Measurements from ENCODE around the gene CEBPE.

Gene CEBPE

DNA sequence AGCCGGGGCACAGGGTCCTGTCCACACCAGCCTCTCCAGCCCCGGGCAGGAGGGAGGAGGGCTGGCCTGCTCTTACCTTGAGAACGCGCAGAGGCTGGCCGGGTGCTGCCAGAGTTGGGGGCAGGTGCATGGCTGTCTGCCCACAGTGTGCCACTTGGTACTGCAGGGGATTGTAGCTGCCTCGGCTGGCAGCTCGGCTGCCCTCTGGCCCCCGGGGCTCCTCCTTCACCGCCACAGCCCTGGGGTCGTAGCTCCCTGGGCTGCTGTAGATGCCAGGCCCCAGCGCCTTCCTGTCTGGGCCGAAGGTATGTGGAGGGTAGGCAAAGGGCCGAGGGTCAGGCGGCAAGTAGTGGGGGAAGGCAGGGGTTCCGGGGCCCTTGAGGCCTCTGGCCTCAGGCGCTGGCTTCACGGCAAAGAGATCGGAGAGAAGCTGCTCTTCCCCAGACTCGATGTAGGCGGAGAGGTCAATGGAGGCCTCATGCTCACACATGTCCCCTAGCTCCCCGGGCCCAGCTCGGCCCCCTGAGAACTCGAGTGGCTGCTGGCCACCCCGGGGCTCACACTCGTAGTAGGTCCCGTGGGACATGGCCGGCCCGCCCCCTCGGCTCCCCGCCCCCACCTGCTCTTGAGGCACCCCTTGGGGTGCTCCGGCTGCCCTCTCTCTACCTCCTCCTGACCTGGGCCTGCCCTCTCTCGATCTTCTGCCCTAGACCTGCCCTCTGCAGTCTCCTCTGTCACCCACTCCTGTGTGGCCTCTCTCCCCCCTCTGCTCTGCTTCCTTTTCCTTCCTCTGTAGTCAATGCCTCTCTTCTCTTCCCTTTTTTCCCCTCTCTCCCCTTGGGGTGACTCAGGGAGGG lies at the start of gene CEBPE:
Gene CEBPE (minus strand): TSS at position 750 of the 857 bp plus-strand sequence. CDS start 164 bp downstream, at position 586.
- no peak for DNase-seq (ENCODE audit: low spot score)

DNA sequence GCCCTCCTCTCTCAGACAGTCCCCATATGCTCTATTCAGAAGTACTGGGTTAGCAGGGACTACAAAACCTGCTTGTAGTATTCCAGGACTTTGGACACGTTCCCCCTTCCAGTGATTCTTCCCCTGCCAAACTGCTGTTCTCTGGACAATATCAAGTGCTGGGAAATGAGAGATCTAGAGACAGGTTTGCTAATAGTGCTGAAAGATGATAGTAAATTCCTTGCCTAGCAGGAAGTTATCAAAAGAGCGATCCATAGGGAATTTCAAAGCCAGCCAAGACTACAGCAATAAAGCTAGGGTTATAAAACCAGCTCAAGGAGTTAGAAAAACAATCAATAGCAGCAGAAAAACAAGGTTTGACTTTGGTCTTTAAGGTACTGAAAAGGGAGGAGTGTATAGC lies 49.2 kb upstream of the CEBPE start:
- no peak for DNase-seq (ENCODE audit: low spot score)

DNA sequence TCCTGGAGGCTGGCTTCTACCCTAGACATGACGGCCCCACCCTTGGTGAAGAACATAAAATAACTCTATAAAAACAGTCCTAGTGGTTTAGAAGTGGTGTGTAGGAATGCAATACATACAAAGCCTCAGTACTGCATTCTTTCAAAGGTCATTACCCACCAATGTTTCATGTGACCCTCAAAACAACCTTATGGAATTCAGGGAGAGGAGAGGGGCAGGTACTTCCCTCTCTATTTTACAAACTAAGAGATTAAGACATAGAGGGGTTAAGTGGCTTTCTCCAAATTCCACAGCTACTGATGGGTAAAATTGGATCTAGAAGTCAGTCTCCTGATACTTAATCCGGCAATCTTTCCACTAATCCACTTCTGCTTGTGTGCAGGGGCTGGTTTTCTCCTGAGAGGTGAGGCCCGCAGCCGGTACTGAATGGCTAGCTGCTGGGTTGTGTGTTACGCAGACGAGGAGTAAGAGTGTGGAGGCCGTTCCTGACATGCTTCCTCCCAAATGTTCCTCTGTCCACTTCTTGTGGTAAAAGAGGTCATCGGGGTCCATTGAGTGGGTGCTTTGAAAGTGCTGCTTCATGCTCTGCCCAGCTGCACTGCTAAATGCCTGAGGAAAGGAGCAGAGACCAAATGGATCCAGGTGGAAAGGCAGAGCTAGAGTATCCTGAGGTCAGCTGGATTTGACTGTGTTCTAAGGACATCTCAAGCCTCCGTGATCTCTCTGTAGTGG lies 48.2 kb upstream of the CEBPE start:
- no peak for DNase-seq (ENCODE audit: low spot score)

DNA sequence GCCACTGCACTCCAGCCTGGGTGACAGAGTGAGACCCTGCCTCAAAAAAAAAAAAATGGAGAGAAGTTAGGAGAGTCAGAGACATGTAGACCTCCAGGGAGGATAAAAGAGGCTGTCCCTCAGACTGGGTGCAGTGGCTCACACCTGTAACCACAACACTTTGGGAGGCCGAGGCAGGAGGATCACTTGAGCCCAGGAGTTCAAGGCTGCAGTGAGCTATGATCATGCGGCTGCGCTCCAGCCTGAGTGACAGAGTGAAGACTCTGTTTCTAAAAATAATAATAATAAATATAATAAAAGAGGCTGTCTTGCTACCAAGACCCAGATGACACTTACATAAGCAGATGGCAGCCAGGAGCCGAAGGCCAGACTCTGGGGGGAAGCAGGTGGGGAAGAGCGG lies 45.9 kb upstream of the CEBPE start:
- no peak for DNase-seq (ENCODE audit: low spot score)

DNA sequence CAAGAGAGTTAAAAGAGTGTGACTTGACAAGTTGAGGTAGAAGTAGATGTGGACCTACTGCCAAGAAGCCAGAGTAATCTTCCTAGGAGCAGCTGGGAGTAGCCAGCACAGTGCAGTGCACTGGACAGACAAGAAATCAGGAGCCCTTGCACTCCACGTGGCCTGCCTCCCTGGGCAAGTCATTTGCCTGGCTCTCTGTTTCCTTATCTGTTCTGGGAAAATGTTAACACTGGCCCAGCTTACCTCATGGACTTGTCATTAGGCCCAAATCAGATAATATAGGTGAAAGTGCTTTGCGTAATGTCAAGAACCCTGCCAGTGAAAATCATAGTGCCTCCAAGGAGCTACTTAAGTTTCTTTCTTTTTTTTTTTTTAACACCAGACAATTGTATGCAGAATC lies 45.2 kb upstream of the CEBPE start:
- no peak for DNase-seq (ENCODE audit: low spot score)

DNA sequence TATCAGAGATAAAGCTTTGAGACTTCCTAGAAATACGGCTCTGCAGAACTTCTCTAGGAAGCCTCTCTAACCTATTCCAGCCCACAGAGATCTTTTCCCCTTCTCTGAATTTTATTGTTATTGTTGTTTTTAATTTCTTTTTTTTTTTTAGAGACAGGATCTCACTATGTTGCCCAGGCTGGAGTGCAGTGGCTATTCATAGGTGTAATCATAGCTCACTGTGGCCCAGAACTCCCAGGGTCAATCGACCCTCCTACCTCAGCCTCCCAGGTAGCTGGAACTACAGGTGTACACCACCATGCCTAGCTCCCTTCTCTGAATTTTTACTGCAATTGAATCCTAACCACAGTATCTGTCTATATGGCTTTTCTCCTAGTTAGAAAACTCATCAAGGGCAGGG lies 44.8 kb upstream of the CEBPE start:
- DNase-seq (ENCODE audit: low spot score) = no peak

DNA sequence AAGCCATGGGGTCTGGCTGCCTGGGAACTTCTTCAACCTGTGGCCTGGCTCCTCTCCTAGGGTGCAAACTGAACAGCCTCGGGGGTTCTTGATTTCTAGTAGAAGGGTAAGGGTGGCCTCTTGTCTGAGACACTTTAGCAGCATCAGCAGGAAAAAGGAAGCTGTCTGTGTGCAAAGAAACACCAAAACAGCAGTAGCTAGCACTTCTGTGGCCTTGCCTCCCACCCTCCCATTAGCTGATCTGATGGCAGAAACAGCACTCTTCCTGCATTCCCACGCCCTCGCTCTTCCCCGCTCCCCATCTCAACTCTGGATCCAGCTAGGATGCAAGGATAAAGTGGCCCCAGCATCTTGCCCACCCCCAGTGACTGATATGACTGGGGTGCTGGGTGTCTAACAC lies 43.7 kb upstream of the CEBPE start:
- no peak for DNase-seq (ENCODE audit: low spot score)

DNA sequence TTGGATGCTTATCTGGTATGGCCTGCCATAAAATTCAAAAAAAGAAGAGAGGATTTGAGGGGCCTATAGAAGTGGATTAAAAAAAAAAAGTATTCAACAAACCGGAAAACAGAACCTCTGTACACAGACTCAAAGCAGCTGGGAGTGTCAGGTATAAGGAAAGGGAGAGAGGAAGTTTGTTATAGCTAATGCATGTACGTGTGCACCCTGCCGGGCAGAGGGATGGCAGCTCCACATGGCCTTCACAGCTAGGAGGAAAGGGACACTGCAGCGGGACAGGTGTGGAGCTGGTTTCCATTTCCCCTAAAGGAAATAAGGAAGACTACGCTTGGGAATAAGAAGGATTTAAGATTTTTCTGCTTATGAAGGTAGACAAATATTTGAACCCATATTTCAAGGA lies 43.0 kb upstream of the CEBPE start:
- no peak for DNase-seq (ENCODE audit: low spot score)

DNA sequence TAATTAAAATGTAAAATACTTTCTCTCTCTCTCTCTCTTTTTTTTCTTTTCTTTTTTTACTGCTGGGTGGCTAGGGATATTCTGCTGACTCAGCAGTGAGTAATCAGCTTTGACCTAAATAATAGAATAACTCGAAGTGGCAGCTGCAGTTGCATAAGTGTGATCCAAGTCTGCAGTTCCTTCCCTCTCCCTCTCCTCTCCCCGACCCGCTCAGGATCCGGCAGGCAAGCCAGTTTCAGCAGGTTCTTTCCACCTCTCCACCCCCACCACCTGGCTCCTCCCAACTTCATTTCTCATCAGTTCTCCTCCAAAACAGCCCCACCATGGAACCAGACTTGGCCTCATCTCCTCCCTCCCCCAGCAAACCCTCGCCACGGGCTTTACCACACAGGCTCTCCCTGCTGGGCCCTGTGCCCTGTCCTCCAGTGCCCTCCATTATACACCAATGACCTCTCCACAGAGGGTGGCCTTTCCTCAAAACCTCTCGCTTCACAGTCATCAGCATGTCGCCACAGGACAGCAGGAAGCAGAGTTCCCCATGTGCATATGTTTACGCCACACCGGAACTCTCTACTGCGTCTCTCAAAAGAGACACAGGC lies 42.0 kb upstream of the CEBPE start:
- DNase-seq (ENCODE audit: low spot score) = peak; percentile 79

DNA sequence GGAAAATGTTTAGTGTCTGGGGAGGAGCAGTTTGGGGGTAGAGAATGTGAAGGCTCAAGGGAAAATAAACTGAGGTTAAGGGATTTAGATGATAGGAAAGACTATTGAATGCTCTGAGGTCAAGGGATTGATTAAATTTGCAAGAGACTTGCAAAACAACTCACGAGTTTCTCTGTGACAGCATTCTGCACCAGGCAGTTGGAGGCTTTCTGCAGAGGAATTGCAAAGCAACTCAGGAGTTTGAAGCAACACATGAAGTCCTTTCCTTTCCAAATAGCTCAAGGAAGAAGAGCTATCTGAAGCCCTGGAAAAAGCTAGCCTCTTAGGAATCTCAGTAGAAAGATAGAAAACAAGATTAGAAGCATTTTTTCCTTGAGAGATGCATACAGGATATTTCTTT lies 40.5 kb upstream of the CEBPE start:
- no peak for DNase-seq (ENCODE audit: low spot score)

DNA sequence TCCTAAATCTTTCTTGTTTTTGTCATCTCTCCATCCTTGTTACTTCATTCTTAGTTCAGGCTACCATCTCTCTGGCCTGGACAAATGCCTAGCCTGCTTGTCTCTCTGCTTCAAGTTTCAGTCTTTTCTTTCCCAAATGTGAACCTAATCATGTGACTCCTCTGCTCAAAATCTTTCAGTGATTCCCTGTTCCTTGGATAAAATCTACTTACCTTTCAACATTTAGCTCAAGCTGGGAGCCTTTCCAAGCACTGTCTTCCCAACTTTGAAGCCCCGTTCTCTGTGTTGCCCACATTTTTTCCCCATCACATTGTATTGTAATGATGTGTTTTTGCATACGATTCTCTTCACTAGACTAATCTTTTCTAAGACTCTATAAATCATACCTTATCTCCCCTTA lies 39.7 kb upstream of the CEBPE start:
- no peak for DNase-seq (ENCODE audit: low spot score)

DNA sequence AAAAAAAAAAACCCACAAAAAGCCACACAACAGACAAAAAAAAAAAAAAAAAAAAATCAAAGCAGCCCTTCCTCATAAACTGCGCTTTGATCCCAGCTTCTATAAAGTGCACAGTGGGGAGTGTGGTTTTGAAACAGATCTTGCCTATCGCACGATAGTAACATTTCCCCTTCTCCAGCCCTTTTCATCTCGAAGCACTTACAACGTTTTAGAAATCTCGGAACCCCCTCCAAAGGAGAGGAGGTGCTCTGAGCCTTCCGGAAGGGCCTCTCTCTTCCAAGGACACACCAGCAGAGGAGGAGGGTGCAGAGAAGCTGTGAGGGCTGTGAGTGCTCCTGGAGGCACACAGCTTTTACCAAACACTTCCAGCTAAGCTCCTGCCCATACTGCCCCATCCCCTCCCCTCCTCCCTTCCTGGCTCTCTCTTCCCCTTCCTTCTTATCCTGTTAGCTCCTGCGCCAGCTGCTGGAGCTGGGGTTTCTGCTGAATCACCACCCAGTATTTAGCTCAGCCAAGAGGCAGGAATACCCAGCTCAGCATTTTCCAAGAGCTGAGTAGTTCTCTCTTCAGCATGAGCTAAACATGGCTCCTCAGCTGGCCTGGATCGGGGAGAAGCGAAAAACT lies 36.0 kb upstream of the CEBPE start:
- peak; percentile 88 for DNase-seq (ENCODE audit: low spot score)

DNA sequence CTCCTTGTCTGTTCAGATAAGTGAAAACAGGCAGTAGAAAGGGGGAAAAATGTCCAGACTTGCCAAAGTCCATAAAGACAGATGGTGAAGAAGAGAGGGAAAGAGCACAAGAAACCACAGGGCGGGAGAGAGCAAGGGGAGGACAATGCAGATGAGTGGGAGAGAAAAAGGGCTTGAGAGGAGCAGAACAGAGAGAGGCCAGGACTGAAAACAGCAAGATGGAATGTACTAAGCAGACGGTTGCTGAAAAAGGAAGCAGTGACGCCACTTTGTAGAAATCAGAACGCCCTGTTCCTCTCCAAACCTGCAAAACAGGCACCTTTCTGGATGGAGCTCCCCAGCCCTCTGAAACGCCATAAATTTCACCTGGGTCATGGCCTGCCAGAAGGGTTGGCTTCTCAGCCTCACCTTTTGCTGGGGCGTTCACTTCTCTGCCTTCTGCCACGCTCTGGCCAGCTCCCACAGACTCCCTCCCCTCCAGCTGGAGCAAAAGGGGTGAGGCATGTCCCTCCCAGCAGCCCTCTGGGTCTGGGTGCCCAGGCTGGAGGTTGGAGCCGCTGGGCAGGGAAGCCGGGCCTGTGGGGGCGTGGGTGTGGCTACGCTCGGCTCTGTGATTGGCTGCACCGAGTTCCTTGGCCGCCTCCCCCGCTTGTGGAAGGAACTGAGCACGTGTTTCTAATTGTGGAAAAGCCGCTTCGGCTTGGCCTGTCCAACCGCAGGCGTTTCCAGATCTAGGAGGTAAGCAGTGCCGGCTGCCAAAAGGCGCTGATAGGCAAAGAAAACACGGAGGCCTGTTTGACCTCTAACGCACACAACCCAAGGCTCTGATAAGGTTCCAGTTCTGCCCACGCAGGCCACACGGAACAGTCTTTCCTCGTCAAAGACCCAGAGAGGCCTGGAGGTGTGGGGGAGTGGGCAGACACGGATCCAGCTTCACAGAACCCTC lies 35.1 kb upstream of the CEBPE start:
- peak; percentile 93 for DNase-seq (ENCODE audit: low spot score)

DNA sequence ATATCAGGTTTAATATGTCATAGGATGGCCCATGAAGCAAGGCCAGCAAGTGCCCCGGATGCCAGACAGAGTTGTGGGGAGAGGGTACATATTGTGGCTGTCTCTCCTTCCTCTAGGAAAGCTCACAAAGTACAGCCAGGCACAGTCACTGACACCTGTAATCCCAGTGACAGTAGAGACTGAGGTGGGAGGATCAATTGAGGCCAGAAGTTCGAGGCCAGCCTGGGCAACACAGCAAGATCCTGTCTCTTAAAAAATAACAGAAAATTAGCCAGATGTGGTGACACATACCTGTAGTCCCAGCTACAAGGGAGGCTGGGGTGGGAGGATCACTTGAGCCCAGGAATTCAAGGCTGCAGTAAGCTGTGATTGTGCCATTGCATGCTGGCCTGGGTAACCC lies 32.3 kb upstream of the CEBPE start:
- DNase-seq (ENCODE audit: low spot score) = no peak

DNA sequence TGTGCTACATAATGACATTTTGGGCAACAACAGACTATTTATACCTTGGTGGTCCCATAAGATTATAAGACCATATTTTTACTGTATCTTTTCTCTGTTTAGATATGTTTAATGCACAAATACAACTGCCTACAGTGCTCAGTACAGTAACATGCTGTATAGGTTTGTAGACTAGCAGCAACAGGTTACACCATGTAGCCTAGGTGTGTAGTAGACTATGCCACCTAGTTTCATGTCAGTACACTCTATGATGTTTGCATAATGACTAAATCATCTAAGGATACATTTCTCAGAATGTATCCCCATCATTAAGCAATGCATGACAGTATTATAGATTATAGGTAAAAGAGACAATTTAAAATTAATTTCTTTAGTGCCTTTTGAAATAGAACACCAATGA lies 30.7 kb upstream of the CEBPE start:
- no peak for DNase-seq (ENCODE audit: low spot score)

DNA sequence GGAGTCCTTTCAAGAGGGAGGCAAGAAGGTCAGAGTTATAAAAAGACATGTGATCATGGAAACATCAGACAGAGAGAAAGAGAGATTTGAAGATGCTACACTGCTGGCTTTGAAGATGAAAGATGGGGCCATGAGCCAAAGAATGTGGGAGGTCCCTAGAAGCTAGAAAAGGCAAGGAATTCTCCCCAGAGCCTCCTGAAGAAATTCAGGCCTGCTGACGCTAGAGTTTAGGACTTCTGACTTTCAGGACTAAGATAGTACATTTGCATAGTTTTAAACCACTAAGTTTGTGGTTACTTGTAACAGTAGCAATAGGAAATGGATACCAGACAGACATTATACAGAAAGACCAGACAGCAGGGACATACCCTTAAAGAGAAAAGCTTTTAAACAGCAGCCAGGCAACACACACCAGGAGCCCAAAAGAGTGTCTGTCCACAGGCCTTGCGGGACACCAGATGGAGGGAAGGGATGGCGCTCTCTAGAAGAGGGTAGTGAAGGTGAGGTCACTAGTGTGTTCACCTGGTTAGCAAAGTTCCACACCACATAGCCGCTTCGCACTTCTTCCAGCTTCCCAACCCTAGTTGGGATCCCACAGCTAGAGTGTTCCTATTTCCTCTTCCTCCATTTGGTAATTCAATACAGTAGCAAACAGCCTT lies 29.7 kb upstream of the CEBPE start:
- DNase-seq (ENCODE audit: low spot score) = no peak

DNA sequence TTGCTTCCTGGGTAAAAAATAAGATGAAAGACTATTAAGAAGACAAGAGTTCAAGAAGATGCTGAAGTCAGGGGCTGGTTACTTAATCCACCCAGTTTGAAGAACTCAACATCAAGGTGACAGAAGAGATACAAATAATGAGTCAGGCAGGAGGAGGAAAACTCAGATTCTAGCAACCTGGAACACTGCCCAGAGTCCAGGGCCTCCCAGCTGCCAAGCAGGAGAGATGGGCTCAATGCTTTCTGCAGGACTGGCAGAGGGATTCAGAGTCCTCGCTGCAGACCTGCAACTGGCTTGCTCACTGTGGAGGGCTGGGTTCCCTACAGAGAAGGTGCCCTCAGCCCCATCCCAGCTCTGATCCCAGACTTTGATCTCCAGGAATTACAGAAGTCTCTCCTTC lies 28.6 kb upstream of the CEBPE start:
- no peak for DNase-seq (ENCODE audit: low spot score)

DNA sequence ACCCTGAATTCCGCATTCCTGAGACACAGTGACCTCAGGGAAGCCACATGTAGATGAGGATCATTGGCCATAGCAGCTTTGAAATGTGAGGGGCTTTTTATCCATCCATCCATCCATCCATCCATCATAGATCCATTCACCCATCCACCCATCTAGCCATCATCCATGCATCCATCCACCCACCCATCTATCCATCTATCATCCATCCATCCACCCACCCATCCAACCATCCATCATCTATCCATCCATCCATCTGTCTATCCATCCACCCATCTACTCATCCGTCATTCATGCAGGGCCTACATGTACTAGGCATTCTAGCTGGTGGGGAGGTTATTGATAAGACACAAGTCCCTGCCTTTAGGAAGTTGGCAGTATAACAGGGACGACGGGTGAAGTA lies 27.9 kb upstream of the CEBPE start:
- DNase-seq (ENCODE audit: low spot score) = no peak

DNA sequence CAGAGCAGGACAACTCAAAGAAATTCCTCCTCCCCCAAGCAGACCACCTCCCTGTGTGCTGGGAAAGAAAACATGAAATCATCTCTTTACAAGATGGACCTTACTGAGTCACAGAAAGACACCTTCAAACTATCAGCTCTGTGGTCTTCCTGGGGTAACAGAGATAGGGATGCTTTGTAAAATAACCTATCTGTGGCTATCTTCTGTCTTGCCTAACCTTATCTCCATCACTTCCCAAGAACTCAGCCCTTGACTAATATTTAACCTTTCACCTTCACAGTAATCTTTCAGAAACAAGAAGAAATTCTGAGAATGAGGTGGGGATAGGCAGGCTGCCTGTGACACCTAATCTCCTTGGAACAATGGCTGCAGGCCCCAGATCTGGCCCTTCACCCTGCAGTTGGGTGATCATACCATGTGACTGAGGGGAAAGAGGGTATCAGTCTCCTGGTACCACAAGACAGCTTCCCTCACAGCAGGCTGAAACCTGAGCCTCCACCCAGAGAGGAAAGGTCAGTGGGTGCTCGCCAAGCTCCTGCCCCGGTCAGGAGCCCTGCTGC lies 27.4 kb upstream of the CEBPE start:
- DNase-seq (ENCODE audit: low spot score) = no peak

DNA sequence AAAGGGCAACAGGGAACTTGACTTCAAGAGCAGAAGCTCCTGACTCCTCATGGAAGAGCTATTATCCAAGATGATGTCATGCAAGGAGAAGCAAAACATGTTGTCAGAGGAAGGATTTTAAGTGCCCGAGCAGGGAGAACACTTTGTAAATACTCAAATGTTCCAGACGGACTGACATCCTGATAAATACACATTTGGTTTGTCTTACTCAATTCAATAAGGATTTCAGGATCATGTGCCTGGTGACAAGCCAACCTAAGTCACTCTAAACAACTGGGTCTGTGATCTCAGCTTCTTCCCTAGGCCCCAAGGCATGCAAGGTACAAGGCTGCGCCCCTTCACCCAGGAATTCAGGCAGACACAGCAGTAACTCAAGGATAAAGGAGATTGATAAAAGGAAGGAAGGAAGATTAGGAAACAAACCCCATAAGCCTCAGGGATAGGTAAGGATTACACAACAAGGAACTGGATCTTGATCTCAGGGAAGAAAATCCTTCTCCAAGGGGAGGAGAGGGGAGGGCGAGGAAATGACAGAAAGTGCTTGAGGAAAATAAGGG lies 26.8 kb upstream of the CEBPE start:
- no peak for DNase-seq (ENCODE audit: low spot score)
